ENCODE data around the gene RANBP10. TPM values are rescaled to one million over a fixed set of nuclear protein-coding genes. Genes with fewer than 3 reads are reported as not detected.

The RANBP10 gene
- total and polyA plus RNA-seq, 2 of the 13 experiments (the other 11 are each of a cell fraction or from before 2014, with no cell fraction given), result 9.2 to 22.7 TPM

GRCh38 chr16:67806428-67807147 lies at the start of gene RANBP10, which contains the start of gene TSNAXIP1 (continued):
- TF ChIP-seq ZNF335 (CRISPR knock-in tag; IDR thresholded peaks at IDR 0.05) (peak; percentile 60), ATAD3A (CRISPR knock-in tag; IDR thresholded peaks at IDR 0.05) (no peak), ZNF510 (CRISPR knock-in tag; IDR thresholded peaks at IDR 0.05; ENCODE audit: low read depth) (peak; percentile 37; the same call in 1 of the 2 replicates), ZNF143 (CRISPR knock-in tag; IDR thresholded peaks at IDR 0.05) (peak; percentile 98), KLF11 (CRISPR knock-in tag; IDR thresholded peaks at IDR 0.05) (peak; percentile 67; the same call in 1 of the 2 replicates), ZSCAN5A (CRISPR knock-in tag; IDR thresholded peaks at IDR 0.05; ENCODE audit: borderline replicate concordance) (no peak), NAIF1 (CRISPR knock-in tag; IDR thresholded peaks at IDR 0.05; ENCODE audit: borderline replicate concordance) (no peak), MLLT10 (CRISPR knock-in tag; IDR thresholded peaks at IDR 0.05) (no peak), GATAD1 (CRISPR knock-in tag; IDR thresholded peaks at IDR 0.05) (peak; percentile 85), ZBTB43 (CRISPR knock-in tag; conservative IDR thresholded peaks at IDR 0.05) (no peak), ZNF75D (CRISPR knock-in tag; IDR thresholded peaks at IDR 0.05; ENCODE audit: borderline replicate concordance) (no peak), ZNF468 (CRISPR knock-in tag; IDR thresholded peaks at IDR 0.05) (no peak), ZNF766 (CRISPR knock-in tag; IDR thresholded peaks at IDR 0.05; ENCODE audit: borderline replicate concordance) (peak; percentile 59; the same call in 1 of the 2 replicates), IKZF4 (CRISPR knock-in tag; IDR thresholded peaks at IDR 0.05; ENCODE audit: borderline replicate concordance, low read depth, not compliant biosample characterization) (peak; percentile 61), TAF15 (IDR thresholded peaks at IDR 0.05; ENCODE audit: low read depth, low read length, poor library complexity, severe bottlenecking) (no peak), CTCF (CRISPR knock-in tag; IDR thresholded peaks at IDR 0.05) (no peak), RBAK (CRISPR knock-in tag; IDR thresholded peaks at IDR 0.05) (no peak), ZNF713 (CRISPR knock-in tag; IDR thresholded peaks at IDR 0.05) (peak; percentile 85; the same call in 1 of the 2 replicates), KDM6A (CRISPR knock-in tag; IDR thresholded peaks at IDR 0.05; ENCODE audit: low read depth) (no peak), ZMAT3 (CRISPR knock-in tag; conservative IDR thresholded peaks at IDR 0.05) (0 out of 2 replicates have a peak, but pooled peaks have one; percentile 20)
- TF ChIP-seq, protein P1, sequence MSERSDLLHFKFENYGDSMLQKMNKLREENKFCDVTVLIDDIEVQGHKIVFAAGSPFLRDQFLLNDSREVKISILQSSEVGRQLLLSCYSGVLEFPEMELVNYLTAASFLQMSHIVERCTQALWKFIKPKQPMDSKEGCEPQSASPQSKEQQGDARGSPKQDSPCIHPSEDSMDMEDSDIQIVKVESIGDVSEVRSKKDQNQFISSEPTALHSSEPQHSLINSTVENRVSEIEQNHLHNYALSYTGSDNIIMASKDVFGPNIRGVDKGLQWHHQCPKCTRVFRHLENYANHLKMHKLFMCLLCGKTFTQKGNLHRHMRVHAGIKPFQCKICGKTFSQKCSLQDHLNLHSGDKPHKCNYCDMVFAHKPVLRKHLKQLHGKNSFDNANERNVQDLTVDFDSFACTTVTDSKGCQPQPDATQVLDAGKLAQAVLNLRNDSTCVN (CRISPR knock-in tag; IDR thresholded peaks at IDR 0.05; ENCODE audit: borderline replicate concordance), result no peak
- TF ChIP-seq, protein P2, sequence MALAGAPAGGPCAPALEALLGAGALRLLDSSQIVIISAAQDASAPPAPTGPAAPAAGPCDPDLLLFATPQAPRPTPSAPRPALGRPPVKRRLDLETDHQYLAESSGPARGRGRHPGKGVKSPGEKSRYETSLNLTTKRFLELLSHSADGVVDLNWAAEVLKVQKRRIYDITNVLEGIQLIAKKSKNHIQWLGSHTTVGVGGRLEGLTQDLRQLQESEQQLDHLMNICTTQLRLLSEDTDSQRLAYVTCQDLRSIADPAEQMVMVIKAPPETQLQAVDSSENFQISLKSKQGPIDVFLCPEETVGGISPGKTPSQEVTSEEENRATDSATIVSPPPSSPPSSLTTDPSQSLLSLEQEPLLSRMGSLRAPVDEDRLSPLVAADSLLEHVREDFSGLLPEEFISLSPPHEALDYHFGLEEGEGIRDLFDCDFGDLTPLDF (CRISPR knock-in tag; IDR thresholded peaks at IDR 0.05), result peak; percentile 71; the same call in 1 of the 2 replicates

All from HepG2 (cell line).